Activated effector memory CD4-positive, alpha-beta T cell treated with Interleukin-2 at 50 U/mL for 16 hours (primary cell): Measurements from ENCODE around the gene UBE2Q1.

Experiments
- DNase-seq: peaks from one replicate; pipeline ENCODE4 v3.0.0-alpha.2; 2020

The UBE2Q1 gene

DNA sequence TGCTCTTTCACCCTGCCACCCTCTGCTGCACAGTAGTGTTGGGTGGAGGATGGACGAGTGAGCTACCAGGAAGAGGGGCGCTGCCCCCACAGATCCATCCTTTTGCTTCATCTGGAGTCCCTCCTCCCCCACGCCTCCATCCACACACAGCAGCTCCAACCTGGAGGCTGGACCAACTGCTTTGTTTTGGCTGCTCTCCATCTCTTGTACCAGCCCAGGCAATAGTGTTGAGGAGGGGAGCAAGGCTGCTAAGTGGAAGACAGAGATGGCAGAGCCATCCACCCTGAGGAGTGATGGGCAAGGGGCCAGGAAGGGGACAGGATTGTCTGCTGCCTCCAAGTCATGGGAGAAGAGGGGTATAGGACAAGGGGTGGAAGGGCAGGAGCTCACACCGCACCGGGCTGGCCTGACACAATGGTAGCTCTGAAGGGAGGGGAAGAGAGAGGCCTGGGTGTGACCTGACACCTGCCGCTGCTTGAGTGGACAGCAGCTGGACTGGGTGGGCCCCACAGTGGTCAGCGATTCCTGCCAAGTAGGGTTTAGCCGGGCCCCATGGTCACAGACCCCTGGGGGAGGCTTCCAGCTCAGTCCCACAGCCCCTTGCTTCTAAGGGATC lies 17.6 kb upstream of the UBE2Q1 start:
- no peak for DNase-seq

DNA sequence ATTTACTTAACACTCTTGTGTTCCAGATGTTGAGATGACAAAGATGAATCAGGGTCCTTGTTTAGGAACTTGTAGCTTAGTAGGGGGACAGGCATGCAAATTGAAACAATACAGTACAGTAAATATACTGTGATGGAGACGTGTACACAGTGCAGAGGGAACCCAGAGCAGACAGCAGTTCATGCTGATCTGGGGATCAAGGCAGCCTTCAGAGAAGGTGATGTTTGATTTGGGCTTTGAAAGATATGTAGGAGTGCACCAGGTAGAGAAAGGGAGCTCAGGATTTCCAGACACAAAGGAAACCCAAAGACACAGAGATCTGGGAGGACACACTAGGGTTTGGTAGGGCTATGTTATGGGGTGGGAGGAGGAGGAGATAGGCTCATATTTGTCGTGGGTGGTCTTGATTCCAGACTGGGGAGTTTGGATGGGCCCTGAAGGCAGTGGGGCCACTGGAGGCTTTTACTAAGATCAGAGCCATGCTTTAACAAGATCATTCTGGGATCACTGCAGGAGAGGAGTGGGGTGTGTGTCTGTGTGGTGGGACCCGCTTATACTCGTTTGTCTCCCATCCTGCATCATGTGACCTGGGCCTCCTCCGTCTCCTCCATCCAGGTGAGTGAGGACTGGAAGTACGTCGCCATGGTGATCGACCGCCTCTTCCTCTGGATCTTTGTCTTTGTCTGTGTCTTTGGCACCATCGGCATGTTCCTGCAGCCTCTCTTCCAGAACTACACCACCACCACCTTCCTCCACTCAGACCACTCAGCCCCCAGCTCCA lies 16.9 kb upstream of the UBE2Q1 start:
- DNase-seq, result no peak

- no peak for DNase-seq
Measured at GRCh38 chr1:154574716-154575115, 16.3 kb upstream of the UBE2Q1 start.

DNA sequence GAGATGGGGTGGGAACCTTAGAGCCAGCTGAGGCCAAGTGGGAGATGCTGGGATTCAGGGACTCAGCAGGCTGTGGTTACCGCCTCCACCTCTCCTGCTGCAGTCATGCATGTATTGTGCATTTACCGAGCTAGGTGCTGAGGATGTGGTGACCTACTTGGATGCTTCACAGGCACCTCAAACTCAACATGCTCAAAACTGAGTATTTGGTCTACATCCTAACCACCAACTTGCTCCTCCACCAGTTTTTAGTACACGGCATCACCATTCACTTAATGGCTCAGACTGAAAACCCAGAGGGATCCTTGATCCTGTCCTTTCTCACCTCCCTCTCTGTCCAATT lies 14.7 kb upstream of the UBE2Q1 start:
- no peak for DNase-seq

- no peak for DNase-seq
Measured at GRCh38 chr1:154572468-154573167, 14.2 kb upstream of the UBE2Q1 start.

DNA sequence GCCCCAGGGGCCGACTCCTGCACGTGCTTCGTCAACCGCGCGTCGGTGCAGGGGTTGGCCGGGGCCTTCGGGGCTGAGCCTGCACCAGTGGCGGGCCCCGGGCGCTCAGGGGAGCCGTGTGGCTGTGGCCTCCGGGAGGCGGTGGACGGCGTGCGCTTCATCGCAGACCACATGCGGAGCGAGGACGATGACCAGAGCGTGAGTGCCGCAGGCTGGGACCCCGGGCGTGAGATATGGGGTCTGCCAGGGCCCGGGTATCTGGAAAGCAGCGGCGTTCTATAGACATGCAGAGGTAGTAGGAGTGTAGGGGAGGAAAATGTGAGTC lies 13.5 kb upstream of the UBE2Q1 start:
- no peak for DNase-seq

DNA sequence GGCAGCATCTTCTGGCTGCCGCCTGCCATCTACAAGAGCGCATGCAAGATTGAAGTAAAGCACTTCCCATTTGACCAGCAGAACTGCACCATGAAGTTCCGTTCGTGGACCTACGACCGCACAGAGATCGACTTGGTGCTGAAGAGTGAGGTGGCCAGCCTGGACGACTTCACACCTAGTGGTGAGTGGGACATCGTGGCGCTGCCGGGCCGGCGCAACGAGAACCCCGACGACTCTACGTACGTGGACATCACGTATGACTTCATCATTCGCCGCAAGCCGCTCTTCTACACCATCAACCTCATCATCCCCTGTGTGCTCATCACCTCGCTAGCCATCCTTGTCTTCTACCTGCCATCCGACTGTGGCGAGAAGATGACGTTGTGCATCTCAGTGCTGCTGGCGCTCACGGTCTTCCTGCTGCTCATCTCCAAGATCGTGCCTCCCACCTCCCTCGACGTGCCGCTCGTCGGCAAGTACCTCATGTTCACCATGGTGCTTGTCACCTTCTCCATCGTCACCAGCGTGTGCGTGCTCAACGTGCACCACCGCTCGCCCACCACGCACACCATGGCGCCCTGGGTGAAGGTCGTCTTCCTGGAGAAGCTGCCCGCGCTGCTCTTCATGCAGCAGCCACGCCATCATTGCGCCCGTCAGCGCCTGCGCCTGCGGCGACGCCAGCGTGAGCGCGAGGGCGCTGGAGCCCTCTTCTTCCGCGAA lies 12.9 kb upstream of the UBE2Q1 start:
- DNase-seq, result no peak

DNA sequence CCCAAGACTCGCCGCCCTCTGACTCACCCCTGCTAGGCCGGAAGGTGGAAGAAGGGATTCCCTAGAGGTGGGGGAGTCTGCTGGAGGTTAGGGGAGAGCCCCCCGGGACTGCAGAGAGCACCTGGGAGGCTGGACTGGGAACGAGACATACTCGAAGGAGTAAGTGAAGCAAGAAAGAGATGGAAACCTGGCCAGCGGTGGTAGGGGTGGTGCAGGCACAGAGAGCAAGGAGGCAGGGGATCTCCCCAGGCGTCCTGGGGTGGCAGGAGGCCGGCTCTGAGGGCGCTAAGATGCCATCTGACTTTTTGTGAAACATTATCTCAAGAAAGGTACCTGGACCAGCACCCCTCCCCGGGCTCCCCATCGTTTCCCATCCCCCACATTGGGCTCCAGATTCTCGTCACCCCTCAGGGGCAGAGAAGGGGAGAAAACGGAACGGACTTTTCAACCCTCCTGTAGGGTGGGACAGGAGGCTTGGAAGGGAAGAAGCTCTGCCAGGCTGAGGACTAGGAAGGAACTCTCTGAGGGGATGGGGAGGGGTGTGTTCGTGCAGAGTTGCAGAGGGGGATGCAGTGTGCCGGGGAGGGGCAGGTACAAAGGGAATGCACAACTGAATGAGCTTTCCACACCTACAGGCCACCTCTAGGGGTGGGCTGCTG lies 9.8 kb upstream of the UBE2Q1 start:
- no peak for DNase-seq

- peak; percentile 62 for DNase-seq
Measured at GRCh38 chr1:154567386-154568156, 9.1 kb upstream of the UBE2Q1 start, which contains the start of gene CHRNB2. CHRNB2 (plus strand) TSS chr1:154567778; CDS start chr1:154568045, 267 bp downstream.

GRCh38 chr1:154565876-154566275 lies 7.4 kb upstream of the UBE2Q1 start:
- no peak for DNase-seq

- peak; percentile 71 for DNase-seq
Measured at GRCh38 chr1:154559466-154560044, 1.1 kb upstream of the UBE2Q1 start.

- peak; percentile 99 for DNase-seq
Measured at GRCh38 chr1:154558720-154559465, 431 bp upstream of the UBE2Q1 start.

DNA sequence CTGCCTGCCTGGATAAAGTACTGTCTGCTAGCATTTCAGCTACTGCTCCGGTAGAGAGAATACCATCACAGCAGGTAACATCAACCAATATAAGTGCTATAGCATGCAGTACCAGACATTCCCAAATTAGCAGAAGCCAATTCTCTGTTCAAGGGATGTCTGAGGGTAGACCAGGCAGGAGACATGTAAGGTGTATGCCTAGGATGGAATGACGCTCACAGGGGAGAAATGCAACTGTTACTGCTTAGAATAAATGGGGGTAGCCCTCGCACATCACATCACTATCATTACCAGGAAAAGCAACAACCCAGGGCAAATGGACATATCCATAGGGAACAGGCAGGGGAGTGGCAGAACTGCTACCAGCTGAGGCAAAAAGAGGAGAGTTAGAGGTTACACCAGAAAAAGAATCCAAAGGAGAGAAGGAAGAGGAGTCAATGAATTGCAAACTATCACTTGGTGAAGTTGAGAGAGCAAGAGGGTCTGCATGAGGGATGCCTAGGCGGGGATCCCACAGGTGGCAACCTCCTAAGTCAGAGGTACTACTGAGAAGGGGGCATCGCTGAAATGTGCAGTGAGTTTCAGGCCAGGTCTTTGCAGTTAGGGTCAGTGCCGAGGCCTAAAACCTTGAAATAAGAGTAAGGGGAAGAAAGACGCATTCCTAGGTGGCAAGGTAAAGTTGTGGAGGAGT lies 1.1 kb downstream of the UBE2Q1 start:
- no peak for DNase-seq

- no peak for DNase-seq
Measured at GRCh38 chr1:154556422-154556821, 2.0 kb downstream of the UBE2Q1 start.

DNA sequence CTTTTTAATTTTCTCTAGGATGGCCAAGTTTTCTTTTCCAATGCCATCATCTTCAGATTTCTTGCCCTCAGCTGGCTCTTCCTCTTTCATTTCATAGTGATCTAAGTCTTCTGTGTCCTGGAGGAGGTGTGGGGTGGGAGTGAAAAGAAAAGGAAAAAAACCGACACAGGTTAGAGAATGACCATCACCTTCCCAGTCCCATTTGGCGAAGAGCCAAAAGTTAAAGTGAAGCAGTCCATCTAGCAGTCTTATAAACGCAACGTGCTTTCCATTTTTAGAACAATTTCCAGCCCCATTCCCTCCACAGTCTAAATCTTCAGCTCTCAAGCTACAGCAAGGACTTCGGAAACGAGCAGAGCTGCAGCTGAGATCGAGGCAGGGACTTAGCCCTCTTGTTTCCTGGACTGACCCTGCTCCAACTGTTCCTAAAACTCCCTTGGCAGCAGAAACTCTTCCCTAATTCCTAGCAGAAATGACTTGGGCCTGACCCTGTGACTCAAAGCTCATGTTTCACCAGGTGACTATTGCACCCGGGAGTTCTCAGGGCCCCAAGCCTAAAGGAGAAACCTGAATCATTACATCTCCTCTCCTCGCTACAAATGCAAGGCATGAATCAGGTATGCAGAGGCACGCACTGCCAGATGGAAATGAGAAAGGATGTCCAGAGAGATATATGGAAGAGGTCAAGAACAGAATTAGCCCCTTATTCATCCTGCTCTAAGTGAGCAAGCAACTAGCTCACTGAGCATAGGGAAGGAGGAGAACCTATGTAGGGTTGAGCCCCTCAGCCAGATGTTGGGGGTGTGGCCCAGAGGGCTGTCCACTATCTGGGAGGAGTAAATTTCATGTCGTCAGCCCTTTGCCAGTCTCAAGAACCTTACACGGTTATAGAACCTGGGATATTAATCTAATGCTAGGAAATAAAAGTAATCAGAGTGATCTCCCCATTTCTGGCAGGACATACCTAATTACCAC lies 5.1 kb downstream of the UBE2Q1 start:
- DNase-seq, result no peak

- no peak for DNase-seq
Measured at GRCh38 chr1:154552036-154552435, 6.4 kb downstream of the UBE2Q1 start.

DNA sequence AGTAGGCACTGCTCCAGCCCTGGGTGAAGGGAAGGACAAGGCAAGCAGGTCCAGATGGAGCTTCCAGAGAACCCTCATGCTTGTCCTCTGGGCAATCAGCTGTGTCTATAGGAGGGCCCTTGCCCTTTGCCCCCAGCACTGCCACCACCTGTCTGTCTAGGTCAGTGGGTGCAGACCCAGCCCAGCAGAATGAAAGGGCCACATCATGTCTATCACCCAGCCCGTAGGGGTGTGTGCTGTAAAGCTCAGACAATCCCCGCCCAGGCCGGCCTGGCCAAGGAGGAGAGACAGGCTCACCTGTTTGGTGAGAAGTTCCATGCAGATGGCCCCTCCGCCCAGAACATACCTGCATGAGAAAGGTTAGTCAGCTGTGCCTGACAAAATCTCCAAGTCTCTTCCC lies 7.0 kb downstream of the UBE2Q1 start:
- DNase-seq, result no peak

- DNase-seq, result no peak
Measured at GRCh38 chr1:154550657-154551056, 7.8 kb downstream of the UBE2Q1 start.

DNA sequence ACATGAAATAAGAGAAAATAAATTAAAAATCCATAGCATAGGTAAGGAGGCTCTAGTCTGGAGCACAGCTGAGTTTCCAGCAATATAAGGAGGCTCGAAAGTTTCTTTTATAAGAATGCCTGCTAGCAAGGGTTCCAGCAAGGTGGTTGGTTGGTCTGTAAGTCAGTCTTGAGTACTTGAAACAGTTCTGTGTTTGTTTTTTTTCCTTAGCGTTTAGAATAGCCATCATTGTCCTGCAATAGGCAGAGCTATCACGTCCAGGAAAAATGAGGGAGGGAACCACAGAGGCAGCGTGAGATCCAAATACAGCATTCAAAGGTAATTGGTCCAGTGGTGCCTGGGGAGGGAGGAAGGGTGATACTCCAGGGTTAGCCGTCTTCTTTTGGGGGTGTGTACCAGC lies 8.4 kb downstream of the UBE2Q1 start:
- no peak for DNase-seq
